Esophagus muscularis mucosa (tissue), 4 donors: ENCODE measurements around the gene VKORC1. TPM values are rescaled to one million over a fixed set of nuclear protein-coding genes. Genes with fewer than 3 reads are reported as not detected.

ENCODE experiments used
- DNase-seq: peaks from one replicate; pipeline ENCODE4 v3.0.0-alpha.2; 2017; ENCODE audit errors: extremely low spot score
- H3K27ac ChIP-seq, 4 donors: fragments of 200-600 bp; sonication (generic); replicated peaks in 1 of 4; 1 replicate in 3 of 4; 2 replicates in 1 of 4; pipeline ENCODE4 v1.5.1; 2016 to 2019; ENCODE audit warnings: mild to moderate bottlenecking in 1 of 4
- H3K27me3 ChIP-seq, 4 donors: fragments of 200-600 bp; sonication (generic); one replicate each; pipeline versions ENCODE4 v1.5.1 to v1.6.0; 2016 to 2019
- H3K36me3 ChIP-seq, 4 donors: fragments of 200-600 bp; sonication (generic); one replicate each; pipeline ENCODE4 v1.5.1; 2016 to 2019
- H3K4me1 ChIP-seq, 4 donors: fragments of 200-600 bp; sonication (generic); one replicate each; pipeline ENCODE4 v1.5.1; 2016 to 2019
- H3K4me3 ChIP-seq, 4 donors: fragments of 200-600 bp; sonication (generic); 1 replicate in 2 of 4; 2 replicates in 2 of 4; pipeline ENCODE4 v1.5.1; 2016 to 2019; ENCODE audit warnings: mild to moderate bottlenecking in 4 of 4, moderate library complexity in 1 of 4
- H3K9me3 ChIP-seq, 4 donors: fragments of 200-600 bp; sonication (generic); 1 replicate in 3 of 4; 2 replicates in 1 of 4; pipeline ENCODE4 v1.5.1; 2016 to 2019
- CTCF ChIP-seq, 3 experiments: fragments of 200-600 bp in 2 of 3; fragments of 450-650 bp in 1 of 3; sonication (generic) in 2 of 3; IDR thresholded peaks; one replicate each; pipeline ENCODE4 v1.5.1; 2017 to 2019; ENCODE audit warnings: antibody characterized with exemption in 3 of 3, mild to moderate bottlenecking in 2 of 3, moderate library complexity in 1 of 3
- EP300 ChIP-seq: sonication (generic); formaldehyde crosslinking; IDR thresholded peaks from one replicate; pipeline ENCODE4 v1.6.1; 2017; ENCODE audit warnings: antibody characterized with exemption
- POLR2A ChIP-seq: fragments of 450-650 bp; IDR thresholded peaks from one replicate; pipeline ENCODE4 v1.6.1; 2017; ENCODE audit warnings: antibody characterized with exemption, moderate library complexity, mild to moderate bottlenecking, low read depth
- POLR2AphosphoS5 ChIP-seq, 2 donors: sonication (generic); formaldehyde crosslinking; IDR thresholded peaks; one replicate each; pipeline ENCODE4 v1.6.1; 2017; ENCODE audit warnings: antibody characterized with exemption in 2 of 2
- WGBS: methylation state at CpG from one replicate; pipeline ENCODE4 v1.1.5; 2018; 5-methylcytosine and 5-hydroxymethylcytosine counted together
- intact Hi-C: fragments of 100-400 bp; cut with DNase I; formaldehyde crosslinking; loops from one replicate; pipeline ENCODE4 v1.15.1; 2023
- total RNA-seq, 4 donors: library from RNA; depleted of rRNA; stranded (reverse); fragments of >200 nt; gene quantifications; one replicate each; pipeline versions ENCODE4 v1.1.0 to v1.2.1, GENCODE V29; 2016

The VKORC1 gene
- total RNA-seq, 4 donors from 2014 or later = 81.4 to 122 (median 108) TPM

- H3K9me3 ChIP-seq = no peaks in the 10 kb centered on the region
Measured at GRCh38 chr16:31064882-31065461, 29.6 kb downstream of the VKORC1 start.

GRCh38 chr16:31063843-31064611 is 30.6 kb downstream of the VKORC1 start:
- intact Hi-C loops = no loop called here
- Histone ChIP-seq H3K4me3 (peak overlapping the region in 1 of 4 donors; percentile 0), H3K27ac (peak overlapping the region in 3 of 4 donors; percentile 53 to 71 (median 70)), H3K27me3 (no peaks in the 10 kb centered on the region), H3K4me1 (peaks cover 13 to 18% (median 18%) of the 10 kb centered on the region in 4 donors), H3K36me3 (peaks cover 17 to 44% (median 36%) of the 10 kb centered on the region in 4 donors), H3K9me3 (no peaks in the 10 kb centered on the region)
- 94% methylated on average over 41 of the region's 56 CpGs for WGBS
- no peak for DNase-seq
- TF ChIP-seq CTCF (IDR thresholded peaks at IDR 0.05) (no peak), POLR2AphosphoS5 (IDR thresholded peaks at IDR 0.05) (no peak), EP300 (no peak), POLR2A (no peak)

More at GRCh38 chr16:31064882-31065461, 29.6 kb downstream of the VKORC1 start:
- H3K27me3 ChIP-seq = no peaks in the 10 kb centered on the region
- TF ChIP-seq POLR2A (no peak), EP300 (no peak), CTCF (IDR thresholded peaks at IDR 0.05) (no peak), POLR2AphosphoS5 (IDR thresholded peaks at IDR 0.05) (peak in 1 of 2 donors; percentile 14)
- peak overlapping the region in 1 of 4 donors; percentile 0 for H3K4me3 ChIP-seq
- H3K4me1 ChIP-seq = peaks cover 13 to 18% (median 18%) of the 10 kb centered on the region in 4 donors
- intact Hi-C loops = no loop called here
- H3K36me3 ChIP-seq = peaks cover 17 to 43% (median 36%) of the 10 kb centered on the region in 4 donors
- peak overlapping the region; percentile 48 to 71 (median 62) for H3K27ac ChIP-seq
- DNase-seq = no peak
- 80% methylated on average over 4 of the region's 4 CpGs for WGBS

GRCh38 chr16:31063495-31063842 is 31.1 kb downstream of the VKORC1 start:
- peaks cover 17 to 48% (median 36%) of the 10 kb centered on the region in 4 donors for H3K36me3 ChIP-seq
- H3K4me1 ChIP-seq = peaks cover 13 to 18% (median 18%) of the 10 kb centered on the region in 4 donors
- no peaks in the 10 kb centered on the region for H3K9me3 ChIP-seq
- no peak for DNase-seq
- TF ChIP-seq CTCF (IDR thresholded peaks at IDR 0.05) (no peak), POLR2A (no peak), POLR2AphosphoS5 (IDR thresholded peaks at IDR 0.05) (no peak), EP300 (no peak)
- intact Hi-C loops = no loop called here
- no peak overlapping the region for H3K27ac ChIP-seq
- no peaks in the 10 kb centered on the region for H3K27me3 ChIP-seq
- H3K4me3 ChIP-seq = no peak overlapping the region
- 96% methylated on average over 9 of the region's 9 CpGs for WGBS

GRCh38 chr16:31061813-31062440 is 32.7 kb downstream of the VKORC1 start:
- intact Hi-C loops = no loop called here

More at GRCh38 chr16:31061813-31062440, 32.7 kb downstream of the VKORC1 start:
- H3K9me3 ChIP-seq = no peaks in the 10 kb centered on the region
- 95% methylated on average over 35 of the region's 54 CpGs for WGBS
- H3K27ac ChIP-seq = no peak overlapping the region
- H3K4me1 ChIP-seq = peaks cover 13 to 18% (median 18%) of the 10 kb centered on the region in 4 donors
- no peaks in the 10 kb centered on the region for H3K27me3 ChIP-seq
- no peak for TF ChIP-seq EP300
- no peak for TF ChIP-seq POLR2AphosphoS5 (IDR thresholded peaks at IDR 0.05)
- no peak for TF ChIP-seq POLR2A
- H3K36me3 ChIP-seq = peaks cover 17 to 58% (median 40%) of the 10 kb centered on the region in 4 donors
- H3K4me3 ChIP-seq = no peak overlapping the region
- DNase-seq = no peak
